K562 (cell line): Measurements from ENCODE around the gene BOLA1. TPM values are rescaled to one million over a fixed set of nuclear protein-coding genes. Genes with fewer than 3 reads are reported as not detected.

Experiments used
- BACH1 ChIP-seq: fragments of 200-800 bp; sonication (Bioruptor generic); IDR thresholded peaks from 2 replicates; pipeline ENCODE4 v1.6.1; 2016; ENCODE audit warnings: missing genetic modification characterization, missing compliant biosample characterization
- CHD2 ChIP-seq: IDR thresholded peaks from 2 replicates; pipeline ENCODE4 v1.6.1; 2011; ENCODE audit warnings: low read depth, low read length
- CREB1 ChIP-seq, 2 experiments: sonication (generic) in 1 of 2; formaldehyde crosslinking in 1 of 2; IDR thresholded peaks; 2 replicates each; pipeline versions ENCODE4 v1.6.1 to v1.8.0; 2012 to 2022; ENCODE audit warnings: inconsistent platforms in 1 of 2, mild to moderate bottlenecking in 1 of 2, missing genetic modification reagents in 1 of 2, moderate library complexity in 1 of 2
- HMG20A ChIP-seq: fragments of 450-650 bp; formaldehyde crosslinking; conservative IDR thresholded peaks from 2 replicates; pipeline ENCODE4 v1.4.0; 2020; ENCODE audit warnings: mild to moderate bottlenecking, mixed read lengths
- KLF16 ChIP-seq: IDR thresholded peaks from 2 replicates; pipeline ENCODE4 v1.6.1; 2016; ENCODE audit warnings: antibody characterized with exemption
- MYNN ChIP-seq, 2 experiments: sonication (generic); formaldehyde crosslinking in 1 of 2; IDR thresholded peaks; 2 replicates each; pipeline versions ENCODE4 v1.5.0 to v1.6.1; 2016 to 2020; ENCODE audit warnings: antibody characterized with exemption in 1 of 2, missing genetic modification reagents in 1 of 2
- NCOA6 ChIP-seq: fragments of 450-650 bp; IDR thresholded peaks from 2 replicates; pipeline ENCODE4 v1.6.1; 2017; ENCODE audit warnings: mild to moderate bottlenecking
- NCOR1 ChIP-seq: fragments of 450-650 bp; IDR thresholded peaks from 2 replicates; pipeline ENCODE4 v1.6.1; 2016; ENCODE audit warnings: mild to moderate bottlenecking, moderate library complexity
- PHTF2 ChIP-seq: fragments of 250-450 bp; sonication (Bioruptor Pico); IDR thresholded peaks from 2 replicates; pipeline ENCODE4 v1.5.0; 2021; ENCODE audit warnings: mild to moderate bottlenecking
- POLR2B ChIP-seq: fragments of 450-650 bp; IDR thresholded peaks from 2 replicates; pipeline ENCODE4 v1.6.1; 2018; ENCODE audit warnings: low read depth; ENCODE audit not compliant: partially characterized antibody
- POLR2G ChIP-seq: fragments of 200-400 bp; formaldehyde crosslinking; IDR thresholded peaks from 2 replicates; pipeline ENCODE4 v1.6.1; 2017; ENCODE audit warnings: low read depth, mild to moderate bottlenecking, antibody characterized with exemption, low read length, moderate library complexity
- RBM39 ChIP-seq: fragments of 200-400 bp; formaldehyde crosslinking; optimal IDR thresholded peaks from 2 replicates; pipeline ENCODE3; 2018; ENCODE audit warnings: low read depth, low read length
- U2AF2 ChIP-seq: fragments of 200-400 bp; formaldehyde crosslinking; optimal IDR thresholded peaks from 2 replicates; pipeline ENCODE3; 2017; ENCODE audit warnings: low read depth, mild to moderate bottlenecking, low read length
- ZFX ChIP-seq: sonication (generic); formaldehyde crosslinking; IDR thresholded peaks from 2 replicates; pipeline ENCODE4 v1.8.0; 2022; ENCODE audit warnings: mild to moderate bottlenecking, missing genetic modification reagents, moderate library complexity
- ZNF232 ChIP-seq: sonication (generic); formaldehyde crosslinking; IDR thresholded peaks from 2 replicates; pipeline ENCODE4 v1.8.0; 2022; ENCODE audit warnings: mild to moderate bottlenecking, missing genetic modification reagents
- ZNF57 ChIP-seq: fragments of 450-650 bp; formaldehyde crosslinking; IDR thresholded peaks from 2 replicates; pipeline ENCODE4 v1.4.0; 2020; ENCODE audit warnings: mild to moderate bottlenecking, moderate library complexity
- ZNF79 ChIP-seq: fragments of 250-450 bp; sonication (Bioruptor Pico); IDR thresholded peaks from 2 replicates; pipeline ENCODE4 v1.4.0; 2020; ENCODE audit warnings: low read depth, mild to moderate bottlenecking, moderate library complexity
- polyA plus RNA-seq, 8 experiments: library from polyadenylated mRNA; depleted of rRNA in 4 of 8; stranded (reverse) in 5 of 8; unstranded in 3 of 8; fragments of >200 nt; fragmentation: Nextera tagmentation in 2 of 8; fragmentation: Illumina TruSeq in 1 of 8; extraction: Ambion mirVana in 2 of 8; extraction: Trizol in 1 of 8; gene quantifications; 2 replicates each; pipeline versions ENCODE4 v1.2.1 to v1.2.3, GENCODE V29; 2011 to 2014; ENCODE audit warnings: inconsistent platforms in 1 of 8, missing spikeins in 1 of 8
- total RNA-seq, 7 experiments: library from RNA; depleted of rRNA in 6 of 7; stranded (reverse); fragments of >200 nt in 6 of 7; fragmentation: Illumina TruSeq in 2 of 7; extraction: Trizol in 2 of 7; gene quantifications; 2 replicates each; pipeline versions ENCODE4 v1.2.1 to v1.2.3, GENCODE V29; 2011 to 2021; ENCODE audit warnings: low replicate concordance in 1 of 7
- TF ChIP-seq, protein P1 (sequence below): sonication (generic); formaldehyde crosslinking; IDR thresholded peaks from 2 replicates; pipeline ENCODE4 v1.5.0; 2020; ENCODE audit warnings: missing genetic modification reagents
- TF ChIP-seq, protein P2 (sequence below): fragments of 250-450 bp; sonication (Bioruptor Pico); IDR thresholded peaks from 2 replicates; pipeline ENCODE4 v1.5.0; 2022; ENCODE audit warnings: mild to moderate bottlenecking
- TF ChIP-seq, protein P3 (sequence below), 2 experiments: fragments of 450-650 bp; conservative IDR thresholded peaks; 2 replicates each; pipeline ENCODE4 v1.6.1; 2017; ENCODE audit warnings: mild to moderate bottlenecking in 2 of 2, moderate library complexity in 2 of 2
- TF ChIP-seq, protein P4 (sequence below): IDR thresholded peaks from 2 replicates; pipeline ENCODE4 v1.6.1; 2011; ENCODE audit not compliant: insufficient read length; ENCODE audit errors: extremely low read depth

BOLA1 gene
- total and polyA plus RNA-seq, 9 of the 15 experiments (the other 6 are each of a cell fraction or from before 2014, with no cell fraction given): 0.18 to 1.2 (median 0.40) TPM; not detected in 2

DNA sequence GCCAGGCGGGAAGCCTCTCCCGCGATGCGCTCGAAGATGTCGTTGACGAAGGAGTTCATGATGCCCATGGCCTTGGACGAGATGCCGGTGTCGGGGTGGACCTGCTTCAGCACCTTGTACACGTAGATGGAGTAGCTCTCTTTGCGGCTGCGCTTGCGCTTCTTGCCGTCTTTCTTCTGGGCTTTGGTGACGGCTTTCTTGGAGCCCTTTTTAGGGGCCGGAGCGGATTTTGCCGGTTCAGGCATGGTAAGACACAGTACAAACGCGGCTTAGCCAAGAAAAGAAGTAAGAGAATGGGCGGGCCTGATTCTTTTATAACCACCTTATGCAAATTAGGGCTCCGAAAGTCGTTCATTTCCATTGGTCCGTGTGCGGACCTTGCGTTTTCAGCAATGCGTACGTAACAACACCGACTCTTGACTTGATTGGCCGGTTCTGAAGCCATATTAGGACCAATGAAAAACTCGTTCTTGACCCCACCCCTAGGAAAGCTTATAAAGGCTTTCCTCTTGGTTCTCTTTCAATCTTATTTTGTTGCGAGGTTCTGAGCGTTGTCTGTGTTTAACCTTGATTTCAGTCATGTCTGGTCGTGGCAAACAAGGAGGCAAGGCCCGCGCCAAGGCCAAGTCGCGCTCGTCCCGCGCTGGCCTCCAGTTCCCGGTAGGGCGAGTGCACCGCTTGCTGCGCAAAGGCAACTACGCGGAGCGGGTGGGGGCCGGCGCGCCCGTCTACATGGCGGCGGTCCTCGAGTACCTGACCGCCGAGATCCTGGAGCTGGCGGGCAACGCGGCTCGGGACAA is 12.8 kb upstream of the BOLA1 start (continued):
- TF ChIP-seq, protein P1, sequence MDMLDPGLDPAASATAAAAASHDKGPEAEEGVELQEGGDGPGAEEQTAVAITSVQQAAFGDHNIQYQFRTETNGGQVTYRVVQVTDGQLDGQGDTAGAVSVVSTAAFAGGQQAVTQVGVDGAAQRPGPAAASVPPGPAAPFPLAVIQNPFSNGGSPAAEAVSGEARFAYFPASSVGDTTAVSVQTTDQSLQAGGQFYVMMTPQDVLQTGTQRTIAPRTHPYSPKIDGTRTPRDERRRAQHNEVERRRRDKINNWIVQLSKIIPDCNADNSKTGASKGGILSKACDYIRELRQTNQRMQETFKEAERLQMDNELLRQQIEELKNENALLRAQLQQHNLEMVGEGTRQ: no peak
- TF ChIP-seq ZNF232 (CRISPR knock-in tag) (0 out of 2 replicates have a peak, but pooled peaks have one; percentile 44), KLF16 (no peak), PHTF2 (CRISPR knock-in tag) (peak; percentile 63; the same call in 1 of the 2 replicates), HMG20A (no peak), ZFX (CRISPR knock-in tag) (peak; percentile 97), U2AF2 (no peak), BACH1 (tag) (0 out of 2 replicates have a peak, but pooled peaks have one; percentile 21), NCOR1 (peak; percentile 73), POLR2B (peak; percentile 99), NCOA6 (no peak), CHD2 (peak; percentile 74; the same call in 1 of the 2 replicates), CREB1 (IDR thresholded peaks at IDR 0.05) (peak; percentile 14), CREB1 (CRISPR knock-in tag; IDR thresholded peaks at IDR 0.05) (peak; percentile 24; the same call in 1 of the 2 replicates), RBM39 (no peak), POLR2G (peak; percentile 60), ZNF79 (CRISPR knock-in tag) (no peak), ZNF57 (no peak), MYNN (IDR thresholded peaks at IDR 0.05) (no peak), MYNN (CRISPR knock-in tag; IDR thresholded peaks at IDR 0.05) (no peak)
- TF ChIP-seq, protein P2, sequence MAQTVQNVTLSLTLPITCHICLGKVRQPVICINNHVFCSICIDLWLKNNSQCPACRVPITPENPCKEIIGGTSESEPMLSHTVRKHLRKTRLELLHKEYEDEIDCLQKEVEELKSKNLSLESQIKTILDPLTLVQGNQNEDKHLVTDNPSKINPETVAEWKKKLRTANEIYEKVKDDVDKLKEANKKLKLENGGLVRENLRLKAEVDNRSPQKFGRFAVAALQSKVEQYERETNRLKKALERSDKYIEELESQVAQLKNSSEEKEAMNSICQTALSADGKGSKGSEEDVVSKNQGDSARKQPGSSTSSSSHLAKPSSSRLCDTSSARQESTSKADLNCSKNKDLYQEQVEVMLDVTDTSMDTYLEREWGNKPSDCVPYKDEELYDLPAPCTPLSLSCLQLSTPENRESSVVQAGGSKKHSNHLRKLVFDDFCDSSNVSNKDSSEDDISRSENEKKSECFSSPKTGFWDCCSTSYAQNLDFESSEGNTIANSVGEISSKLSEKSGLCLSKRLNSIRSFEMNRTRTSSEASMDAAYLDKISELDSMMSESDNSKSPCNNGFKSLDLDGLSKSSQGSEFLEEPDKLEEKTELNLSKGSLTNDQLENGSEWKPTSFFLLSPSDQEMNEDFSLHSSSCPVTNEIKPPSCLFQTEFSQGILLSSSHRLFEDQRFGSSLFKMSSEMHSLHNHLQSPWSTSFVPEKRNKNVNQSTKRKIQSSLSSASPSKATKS (CRISPR knock-in tag): no peak
- TF ChIP-seq, protein P3, sequence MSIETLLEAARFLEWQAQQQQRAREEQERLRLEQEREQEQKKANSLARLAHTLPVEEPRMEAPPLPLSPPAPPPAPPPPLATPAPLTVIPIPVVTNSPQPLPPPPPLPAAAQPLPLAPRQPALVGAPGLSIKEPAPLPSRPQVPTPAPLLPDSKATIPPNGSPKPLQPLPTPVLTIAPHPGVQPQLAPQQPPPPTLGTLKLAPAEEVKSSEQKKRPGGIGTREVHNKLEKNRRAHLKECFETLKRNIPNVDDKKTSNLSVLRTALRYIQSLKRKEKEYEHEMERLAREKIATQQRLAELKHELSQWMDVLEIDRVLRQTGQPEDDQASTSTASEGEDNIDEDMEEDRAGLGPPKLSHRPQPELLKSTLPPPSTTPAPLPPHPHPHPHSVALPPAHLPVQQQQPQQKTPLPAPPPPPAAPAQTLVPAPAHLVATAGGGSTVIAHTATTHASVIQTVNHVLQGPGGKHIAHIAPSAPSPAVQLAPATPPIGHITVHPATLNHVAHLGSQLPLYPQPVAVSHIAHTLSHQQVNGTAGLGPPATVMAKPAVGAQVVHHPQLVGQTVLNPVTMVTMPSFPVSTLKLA (conservative IDR thresholded peaks at IDR 0.05): peak; percentile 34 to 54
- TF ChIP-seq, protein P4, sequence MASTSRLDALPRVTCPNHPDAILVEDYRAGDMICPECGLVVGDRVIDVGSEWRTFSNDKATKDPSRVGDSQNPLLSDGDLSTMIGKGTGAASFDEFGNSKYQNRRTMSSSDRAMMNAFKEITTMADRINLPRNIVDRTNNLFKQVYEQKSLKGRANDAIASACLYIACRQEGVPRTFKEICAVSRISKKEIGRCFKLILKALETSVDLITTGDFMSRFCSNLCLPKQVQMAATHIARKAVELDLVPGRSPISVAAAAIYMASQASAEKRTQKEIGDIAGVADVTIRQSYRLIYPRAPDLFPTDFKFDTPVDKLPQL: peak; percentile 97
